ENCODE measurements around the gene ADGRG6.

Gene ADGRG6

GRCh38 chr6:142291512-142291911 is 10.3 kb upstream of the ADGRG6 start:
- no peak for FAIRE-seq

GRCh38 chr6:142292166-142292924 is 9.5 kb upstream of the ADGRG6 start:
- FAIRE-seq: no peak

- no peak for FAIRE-seq
Measured at GRCh38 chr6:142293121-142293520, 8.7 kb upstream of the ADGRG6 start.

- no peak for FAIRE-seq
Measured at GRCh38 chr6:142294679-142295078, 7.1 kb upstream of the ADGRG6 start.

- FAIRE-seq: no peak
Measured at GRCh38 chr6:142296975-142297604, 4.7 kb upstream of the ADGRG6 start.

- no peak for FAIRE-seq
Measured at GRCh38 chr6:142297605-142297995, 4.2 kb upstream of the ADGRG6 start.

GRCh38 chr6:142297996-142298753 is 3.6 kb upstream of the ADGRG6 start:
- no peak for FAIRE-seq

GRCh38 chr6:142300302-142300701 is 1.5 kb upstream of the ADGRG6 start:
- FAIRE-seq: no peak

GRCh38 chr6:142300758-142301650 is 803 bp upstream of the ADGRG6 start:
- FAIRE-seq: no peak

GRCh38 chr6:142302421-142303175 is 791 bp downstream of the ADGRG6 start:
- FAIRE-seq: no peak

GRCh38 chr6:142303176-142303533 is 1.3 kb downstream of the ADGRG6 start:
- FAIRE-seq: no peak

- no peak for FAIRE-seq
Measured at GRCh38 chr6:142304241-142304640, 2.4 kb downstream of the ADGRG6 start.

GRCh38 chr6:142306736-142307135 is 4.9 kb downstream of the ADGRG6 start:
- no peak for FAIRE-seq

- FAIRE-seq: no peak
Measured at GRCh38 chr6:142307963-142308748, 6.3 kb downstream of the ADGRG6 start.

- FAIRE-seq: no peak
Measured at GRCh38 chr6:142309426-142309825, 7.6 kb downstream of the ADGRG6 start.

GRCh38 chr6:142313284-142313683 is 11.5 kb downstream of the ADGRG6 start:
- FAIRE-seq: no peak

- no peak for FAIRE-seq
Measured at GRCh38 chr6:142316791-142317368, 15.1 kb downstream of the ADGRG6 start.

- no peak for FAIRE-seq
Measured at GRCh38 chr6:142318714-142319113, 16.9 kb downstream of the ADGRG6 start.

GRCh38 chr6:142320366-142320765 is 18.6 kb downstream of the ADGRG6 start:
- no peak for FAIRE-seq

GRCh38 chr6:142321451-142321850 is 19.6 kb downstream of the ADGRG6 start:
- no peak for FAIRE-seq

GRCh38 chr6:142322066-142322465 is 20.3 kb downstream of the ADGRG6 start:
- FAIRE-seq: no peak

All from endometrium (tissue), 2 donors.